ENCODE data around the gene ZNF221.
"Not testable (repeated sequence)": the region's sequence is repeated elsewhere in the genome, so short reads cannot be mapped to it uniquely, and the experiment has no call there.

ZNF221 gene

GRCh38 chr19:43950834-43951645 lies at the start of gene ZNF221:
Gene ZNF221, plus strand, starts transcription at chr19:43951228. Its CDS starts 11,499 bp downstream, at chr19:43962727.
- peak; percentile 99 for DNase-seq

- DNase-seq = peak; percentile 95
These were observed 49.3 kb upstream of the ZNF221 start for GRCh38 chr19:43901395-43902390.

- DNase-seq = no peak
These were observed 48.6 kb upstream of the ZNF221 start for GRCh38 chr19:43902399-43902798.

- DNase-seq = no peak
These were observed 45.1 kb upstream of the ZNF221 start for GRCh38 chr19:43905897-43906296.

- no peak for DNase-seq
These were observed 44.3 kb upstream of the ZNF221 start for GRCh38 chr19:43906774-43907173.

GRCh38 chr19:43908659-43909058 lies 42.4 kb upstream of the ZNF221 start:
- no peak for DNase-seq

GRCh38 chr19:43910884-43911283 lies 40.1 kb upstream of the ZNF221 start:
- DNase-seq = no peak

- no peak for DNase-seq
These were observed 37.6 kb upstream of the ZNF221 start for GRCh38 chr19:43913383-43913782.

- DNase-seq = no peak
These were observed 37.0 kb upstream of the ZNF221 start for GRCh38 chr19:43914051-43914450.

- DNase-seq = no peak
These were observed 27.2 kb upstream of the ZNF221 start for GRCh38 chr19:43923875-43924274.

GRCh38 chr19:43928820-43929219 lies 22.2 kb upstream of the ZNF221 start:
- DNase-seq = no peak

GRCh38 chr19:43934055-43934984 lies 16.7 kb upstream of the ZNF221 start:
- DNase-seq = peak; percentile 46

GRCh38 chr19:43934985-43935708 lies 15.9 kb upstream of the ZNF221 start, which contains the start of gene ZNF45:
Gene ZNF45, minus strand, starts transcription at chr19:43935282. Its CDS starts 13,097 bp downstream, at chr19:43922185.
- DNase-seq = peak; percentile 97

GRCh38 chr19:43936188-43936587 lies 14.8 kb upstream of the ZNF221 start:
- DNase-seq = peak; percentile 53

GRCh38 chr19:43939557-43940260 lies 11.3 kb upstream of the ZNF221 start:
- DNase-seq = no peak

- DNase-seq = no peak
These were observed 10.3 kb upstream of the ZNF221 start for GRCh38 chr19:43940719-43941118.

GRCh38 chr19:43941209-43941608 lies 9.8 kb upstream of the ZNF221 start:
- DNase-seq = no peak

GRCh38 chr19:43947412-43947811 lies 3.6 kb upstream of the ZNF221 start:
- not testable (repeated sequence) for DNase-seq

- not testable (repeated sequence) for DNase-seq
These were observed 1.2 kb upstream of the ZNF221 start for GRCh38 chr19:43949803-43950202.

GRCh38 chr19:43956827-43957226 lies 5.8 kb downstream of the ZNF221 start:
- peak; percentile 59 for DNase-seq

- DNase-seq = no peak
These were observed 6.9 kb downstream of the ZNF221 start for GRCh38 chr19:43957891-43958290.
